Brain microvascular endothelial cell (primary cell): ENCODE data around the gene GUK1.
A peak's percentile ranks its signal among the peaks of the same experiment; 100 is the strongest.

ENCODE experiments used
- DNase-seq: peaks from one replicate; pipeline ENCODE4 v3.0.0-alpha.2; 2020
- H3K27ac ChIP-seq: fragments of 250-450 bp; sonication (Bioruptor Pico); 2 replicates; pipeline ENCODE4 v1.5.1; 2020; ENCODE audit warnings: mild to moderate bottlenecking, moderate library complexity
- H3K27me3 ChIP-seq: fragments of 250-450 bp; sonication (Bioruptor Pico); replicated peaks from 2 replicates; pipeline ENCODE4 v1.5.1; 2020; ENCODE audit warnings: mild to moderate bottlenecking
- H3K36me3 ChIP-seq: fragments of 250-450 bp; sonication (Bioruptor Pico); replicated peaks from 2 replicates; pipeline ENCODE4 v1.5.1; 2020; ENCODE audit warnings: mild to moderate bottlenecking
- H3K4me3 ChIP-seq: 2 replicates; pipeline ENCODE4 v1.5.1; 2011; ENCODE audit warnings: low read depth, mild to moderate bottlenecking, control low read depth, low read length, moderate library complexity
- in situ Hi-C: cut with HindIII; loops from 2 replicates; pipeline ENCODE4 v1.10.0; 2017; ENCODE audit warnings: low sequenced_read_pairs, low pct_ligation_motif_present
- TF ChIP-seq, protein P1 (sequence below): IDR thresholded peaks from 2 replicates; pipeline ENCODE4 v1.5.1; 2011; ENCODE audit warnings: low read depth, mild to moderate bottlenecking, moderate library complexity, low read length, control low read depth, inconsistent platforms; ENCODE audit errors: missing control alignments

GUK1 gene

DNA sequence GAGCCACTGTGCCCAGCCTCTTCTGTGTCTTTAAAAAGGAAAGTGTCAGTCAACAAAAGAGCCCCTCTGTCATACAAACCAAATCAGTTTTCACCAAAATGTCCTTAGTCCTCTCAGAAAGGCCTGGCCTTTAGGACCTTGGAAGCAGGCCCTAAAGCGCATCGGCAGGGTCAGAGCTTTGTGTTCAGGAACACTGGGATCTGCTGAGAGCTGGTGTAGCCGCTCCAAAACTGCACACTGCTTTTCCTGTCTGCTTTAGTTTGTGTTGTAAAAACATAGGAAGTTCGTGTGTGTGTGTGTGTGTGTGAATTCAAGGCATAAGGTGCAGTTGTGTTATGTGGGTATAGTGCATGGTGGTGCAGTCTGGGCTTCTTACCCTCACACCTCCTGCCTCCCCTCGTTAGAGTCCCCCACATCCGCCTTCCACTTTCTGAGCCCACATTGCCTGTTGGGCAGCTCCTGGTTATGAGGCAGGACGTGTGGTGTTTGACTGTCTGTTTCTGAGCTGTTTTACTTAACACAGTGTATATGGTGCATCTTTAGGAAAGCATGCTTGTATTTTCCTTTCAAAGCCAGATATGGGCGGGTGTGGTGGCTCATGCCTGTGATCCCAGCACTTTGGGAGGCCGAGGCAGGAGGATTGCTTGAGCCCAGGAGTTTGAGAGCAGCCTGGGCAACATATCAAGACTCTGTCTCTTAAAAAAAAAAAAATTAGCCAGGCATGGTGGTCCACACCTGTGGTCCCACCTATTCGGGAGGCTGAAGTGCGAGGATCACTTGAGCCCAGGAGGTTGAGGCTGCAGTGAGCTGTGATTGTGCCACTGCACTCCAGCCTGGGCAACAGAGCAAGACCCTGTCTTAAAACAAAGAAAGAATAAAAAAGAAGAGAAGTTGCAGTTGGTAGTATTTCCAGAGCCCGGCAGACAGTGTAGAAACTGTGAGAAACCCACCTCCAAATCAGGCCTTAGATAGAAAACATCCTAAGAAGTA is 37.9 kb downstream of the GUK1 start:
- in situ Hi-C loops = no loop called here
- TF ChIP-seq, protein P1, sequence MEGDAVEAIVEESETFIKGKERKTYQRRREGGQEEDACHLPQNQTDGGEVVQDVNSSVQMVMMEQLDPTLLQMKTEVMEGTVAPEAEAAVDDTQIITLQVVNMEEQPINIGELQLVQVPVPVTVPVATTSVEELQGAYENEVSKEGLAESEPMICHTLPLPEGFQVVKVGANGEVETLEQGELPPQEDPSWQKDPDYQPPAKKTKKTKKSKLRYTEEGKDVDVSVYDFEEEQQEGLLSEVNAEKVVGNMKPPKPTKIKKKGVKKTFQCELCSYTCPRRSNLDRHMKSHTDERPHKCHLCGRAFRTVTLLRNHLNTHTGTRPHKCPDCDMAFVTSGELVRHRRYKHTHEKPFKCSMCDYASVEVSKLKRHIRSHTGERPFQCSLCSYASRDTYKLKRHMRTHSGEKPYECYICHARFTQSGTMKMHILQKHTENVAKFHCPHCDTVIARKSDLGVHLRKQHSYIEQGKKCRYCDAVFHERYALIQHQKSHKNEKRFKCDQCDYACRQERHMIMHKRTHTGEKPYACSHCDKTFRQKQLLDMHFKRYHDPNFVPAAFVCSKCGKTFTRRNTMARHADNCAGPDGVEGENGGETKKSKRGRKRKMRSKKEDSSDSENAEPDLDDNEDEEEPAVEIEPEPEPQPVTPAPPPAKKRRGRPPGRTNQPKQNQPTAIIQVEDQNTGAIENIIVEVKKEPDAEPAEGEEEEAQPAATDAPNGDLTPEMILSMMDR = no peak
- Histone ChIP-seq H3K36me3 (peaks cover 4% of the 10 kb centered on the region), H3K4me3 (no peak overlapping the region), H3K27me3 (no peaks in the 10 kb centered on the region), H3K27ac (no peak overlapping the region)
- DNase-seq = no peak

DNA sequence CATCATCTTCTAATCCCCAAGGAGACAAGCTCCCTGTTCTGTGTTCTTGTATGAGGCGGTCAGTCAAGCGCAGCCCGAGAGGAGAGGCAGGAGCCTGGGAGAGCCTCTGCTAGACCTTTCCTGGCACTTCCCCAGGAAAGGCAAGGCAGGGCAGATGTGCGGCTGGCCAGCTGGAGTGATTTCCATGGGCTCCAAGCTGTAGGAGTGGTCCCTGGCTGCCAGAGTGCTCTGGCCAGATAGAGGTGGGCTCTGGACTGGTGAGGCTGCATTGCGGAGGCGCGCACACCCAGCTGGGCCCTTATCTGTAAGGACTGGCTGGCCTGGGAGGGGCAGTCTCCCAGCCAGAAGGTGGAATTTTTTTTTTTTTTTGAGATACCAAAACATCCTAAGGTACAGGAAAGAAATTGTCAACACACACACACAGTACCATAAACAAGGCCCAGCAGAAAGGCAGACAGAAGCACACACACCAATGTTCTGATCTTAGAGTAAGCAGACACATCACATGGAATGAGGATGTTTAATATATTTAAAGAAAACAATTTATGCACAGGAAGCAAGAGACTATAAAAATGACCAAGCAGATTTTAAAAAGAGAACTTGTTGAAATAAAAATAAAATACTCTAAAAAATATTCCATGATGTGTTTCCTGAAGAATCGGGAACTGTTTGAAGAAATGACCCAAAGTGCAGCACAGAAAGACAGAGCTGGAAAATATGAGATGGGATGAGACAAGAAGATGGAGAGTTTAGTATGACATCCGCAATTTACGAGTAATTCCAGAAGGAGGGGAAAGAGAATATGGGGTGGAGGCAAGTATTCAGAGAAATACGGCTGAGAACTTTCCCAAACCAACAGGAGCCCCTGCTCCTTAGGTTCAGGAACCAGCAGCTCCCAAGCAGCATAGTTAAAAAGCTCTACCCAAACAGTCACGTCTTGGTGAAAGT is 38.9 kb downstream of the GUK1 start:
- no peak overlapping the region for H3K27ac ChIP-seq
- no peak overlapping the region for H3K4me3 ChIP-seq
- in situ Hi-C loops = no loop called here
- peaks cover 4% of the 10 kb centered on the region for H3K36me3 ChIP-seq
- no peaks in the 10 kb centered on the region for H3K27me3 ChIP-seq
- TF ChIP-seq, protein P1 = no peak
- DNase-seq = no peak

DNA sequence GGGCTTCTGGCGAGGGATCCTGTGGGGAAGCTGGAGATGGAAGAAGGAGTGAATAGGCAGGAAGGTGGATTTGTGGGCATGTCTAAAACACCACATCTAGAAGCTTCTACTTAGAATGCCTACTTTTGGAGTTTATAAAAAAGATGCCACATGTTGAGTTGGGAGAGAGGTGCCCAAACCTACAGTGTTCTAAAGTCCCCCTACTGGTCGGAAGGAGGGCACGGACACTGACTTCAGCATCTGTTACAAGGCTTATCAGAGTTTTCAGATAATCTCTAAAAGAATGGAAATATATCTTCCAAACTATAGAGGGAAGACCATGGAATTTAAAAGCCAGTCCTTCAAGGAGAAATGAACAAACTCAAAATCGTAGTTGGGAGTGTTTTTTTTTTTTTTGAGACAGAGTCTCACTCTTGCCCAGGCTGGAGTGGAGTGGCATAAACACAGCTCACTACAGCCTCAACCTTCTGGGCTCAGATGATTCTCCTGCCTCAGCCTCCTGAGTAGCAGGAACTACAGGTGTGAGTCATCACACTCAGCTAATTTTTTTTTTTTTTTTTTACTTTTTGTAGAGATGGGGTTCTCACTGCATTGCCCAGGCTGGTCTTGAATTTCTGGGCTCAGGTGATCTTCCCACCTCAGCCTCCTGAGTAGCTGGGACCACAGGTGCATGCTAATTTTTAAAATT is 40.3 kb downstream of the GUK1 start:
- Histone ChIP-seq H3K4me3 (no peak overlapping the region), H3K27ac (no peak overlapping the region), H3K27me3 (no peaks in the 10 kb centered on the region), H3K36me3 (no peaks in the 10 kb centered on the region)
- in situ Hi-C loops = no loop called here
- TF ChIP-seq, protein P1 = peak; percentile 38
- DNase-seq = no peak

DNA sequence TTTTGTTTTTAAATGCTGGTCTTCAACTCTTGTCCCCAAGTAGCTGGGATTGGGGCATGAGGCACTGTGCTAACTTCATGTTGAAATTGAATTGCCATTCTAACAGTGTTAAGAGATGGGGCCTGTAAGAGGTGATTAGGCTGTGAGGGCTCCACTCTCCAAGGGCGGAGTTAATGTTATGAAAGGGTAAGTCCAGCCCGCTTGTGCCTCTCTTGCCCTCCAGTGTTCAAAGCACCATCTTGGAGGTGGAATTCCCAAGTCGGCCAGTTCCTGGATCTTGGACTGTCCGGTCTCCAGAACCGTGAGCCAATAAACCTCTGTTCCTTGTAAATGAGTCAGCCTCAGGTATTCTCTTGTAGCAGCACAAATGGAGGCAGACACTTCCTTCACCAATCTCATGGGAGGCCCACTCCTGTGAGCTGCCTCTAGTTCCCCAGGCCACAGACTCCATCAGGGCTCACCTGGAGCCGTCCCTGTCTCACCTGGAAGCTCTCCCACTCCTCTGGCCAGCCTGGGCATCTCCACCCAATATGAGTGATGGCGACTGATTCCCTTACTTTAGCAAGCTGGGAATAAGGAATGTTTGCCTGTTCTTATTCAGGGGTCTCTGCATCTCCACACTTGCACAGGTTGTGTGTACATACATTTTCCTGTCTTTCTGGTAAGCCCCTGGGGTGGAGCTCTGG is 41.0 kb downstream of the GUK1 start:
- no peak overlapping the region for H3K4me3 ChIP-seq
- DNase-seq = no peak
- in situ Hi-C loops = no loop called here

DNA sequence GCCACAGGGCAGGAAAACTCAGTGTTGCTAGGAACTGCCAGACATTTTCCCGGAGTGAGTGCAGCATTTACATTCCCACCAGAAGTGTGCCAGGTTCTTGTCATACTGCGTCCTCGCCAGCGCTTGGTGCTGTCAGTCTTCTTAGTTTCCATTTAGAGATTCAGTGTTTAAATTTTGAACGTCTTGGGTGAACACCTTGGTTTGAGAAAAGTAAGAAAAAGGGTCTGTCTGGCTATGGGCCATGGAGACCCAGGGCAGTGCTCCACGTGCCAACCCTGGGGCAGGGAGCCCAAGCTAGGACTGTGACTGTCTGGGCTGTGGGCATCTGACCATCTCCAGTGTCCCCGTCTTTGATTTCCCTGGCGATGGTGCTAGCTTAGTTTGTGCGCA is 41.6 kb downstream of the GUK1 start:
- no peaks in the 10 kb centered on the region for H3K36me3 ChIP-seq
- DNase-seq = no peak
- no peak overlapping the region for H3K27ac ChIP-seq
- TF ChIP-seq, protein P1 = no peak
- H3K27me3 ChIP-seq = no peaks in the 10 kb centered on the region
- H3K4me3 ChIP-seq = no peak overlapping the region
- in situ Hi-C loops = no loop called here

More for the DNA sequence above, 41.0 kb downstream of the GUK1 start:
- Histone ChIP-seq H3K27me3 (no peaks in the 10 kb centered on the region), H3K36me3 (no peaks in the 10 kb centered on the region), H3K27ac (no peak overlapping the region)
- TF ChIP-seq, protein P1 = no peak
